Middle frontal gyrus (tissue), 1 donor: ENCODE data around the gene KRTAP10-1.

Experiments used
- DNase-seq: peaks from one replicate; pipeline ENCODE4 v3.0.0-alpha.2; 2015; ENCODE audit warnings: low spot score; ENCODE audit errors: extremely low spot score

The KRTAP10-1 gene

GRCh38 chr21:44516342-44516741 is 23.7 kb downstream of the KRTAP10-1 start:
- no peak for DNase-seq

GRCh38 chr21:44515359-44516165 is 24.4 kb downstream of the KRTAP10-1 start:
- no peak for DNase-seq

DNA sequence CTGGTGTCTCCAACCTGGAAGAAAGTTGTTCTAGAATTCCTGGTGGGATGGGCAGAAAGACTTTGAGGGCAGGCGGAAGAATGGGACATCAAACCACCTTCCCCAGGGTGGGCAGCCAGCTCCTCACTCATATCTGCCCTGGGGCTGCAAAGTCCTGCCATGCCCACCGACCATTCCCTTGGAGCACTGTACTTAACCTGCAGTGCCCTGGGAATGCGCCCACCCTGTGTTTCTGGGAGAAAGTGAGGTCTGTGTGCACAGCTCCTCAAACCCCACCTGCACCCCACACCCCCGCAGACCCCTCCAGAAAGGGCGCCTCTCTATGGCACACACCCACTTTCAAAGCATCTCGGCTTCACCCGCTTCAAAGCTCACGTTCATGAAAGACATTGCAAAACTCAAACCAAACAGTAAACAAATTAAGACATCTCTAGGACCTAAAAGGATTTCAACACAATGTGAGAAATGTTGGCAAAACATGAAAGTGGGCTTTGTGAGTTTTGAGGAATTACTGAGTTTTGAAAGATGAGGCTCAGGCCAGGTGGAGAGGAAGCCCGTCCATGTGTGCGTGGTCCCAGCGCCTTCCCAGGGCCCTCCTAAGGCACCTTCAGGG is 25.1 kb downstream of the KRTAP10-1 start:
- no peak for DNase-seq

GRCh38 chr21:44514218-44514520 is 25.8 kb downstream of the KRTAP10-1 start:
- DNase-seq: no peak

GRCh38 chr21:44513389-44514217 is 26.4 kb downstream of the KRTAP10-1 start:
- no peak for DNase-seq

DNA sequence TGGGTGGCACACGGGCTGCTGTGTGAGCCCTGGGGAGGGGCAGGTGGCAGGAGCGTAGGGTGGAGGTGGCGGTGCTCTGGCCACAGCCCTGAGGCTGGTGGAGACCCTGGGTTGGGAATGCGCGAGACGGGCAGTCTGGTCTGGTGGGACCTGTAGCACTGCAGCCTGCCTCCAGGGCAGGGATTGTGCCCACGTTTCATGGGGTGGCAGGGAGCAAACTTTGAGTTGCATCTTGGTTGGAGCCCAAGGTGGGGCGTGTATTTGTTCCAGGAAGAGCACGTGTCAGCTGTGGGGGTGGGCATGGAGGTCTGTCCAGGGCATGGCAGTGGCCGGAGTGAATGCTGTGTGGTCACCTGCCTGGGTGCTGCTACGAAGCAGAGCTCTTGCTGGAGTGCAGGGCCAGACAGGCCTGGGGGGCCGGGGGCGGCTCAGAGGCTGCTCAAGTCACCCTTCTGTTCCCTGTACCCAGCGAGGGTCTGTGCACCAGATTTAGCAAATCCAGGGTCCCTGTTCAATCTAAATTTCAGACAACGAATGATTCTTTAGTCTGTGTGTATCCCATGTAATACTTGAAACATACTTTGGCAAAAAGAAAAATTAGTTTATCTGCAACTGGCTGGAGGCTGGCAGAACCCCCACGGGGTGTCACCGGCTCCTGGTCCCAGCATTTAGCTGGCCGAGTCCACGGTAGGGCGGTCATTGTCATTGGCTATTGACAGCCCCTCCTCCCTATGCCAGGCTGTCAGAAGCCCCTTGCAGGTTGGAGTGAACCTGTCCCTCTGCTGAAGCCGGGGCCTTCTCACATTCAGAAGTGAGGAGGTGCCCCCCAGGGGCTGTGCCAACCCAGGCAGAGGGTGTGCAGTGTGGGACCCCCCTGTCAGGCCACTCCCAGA is 27.3 kb downstream of the KRTAP10-1 start:
- DNase-seq: no peak

DNA sequence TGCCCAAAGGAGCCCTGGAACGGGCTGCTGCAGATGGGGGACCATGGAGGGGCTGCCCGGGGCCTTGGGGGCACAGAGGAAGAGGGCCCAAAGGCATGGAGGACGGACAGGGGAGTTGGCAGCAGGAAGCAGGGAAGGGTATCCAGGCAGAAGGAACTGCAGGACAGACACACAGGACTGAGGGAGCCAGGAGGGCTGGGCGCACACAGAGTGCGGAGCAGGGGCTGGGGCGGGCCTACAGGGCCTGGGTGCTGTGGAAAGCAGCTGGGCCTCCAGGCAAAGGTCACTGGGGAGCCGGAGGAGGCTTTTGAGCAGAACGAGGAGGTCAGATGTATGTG is 28.1 kb downstream of the KRTAP10-1 start:
- no peak for DNase-seq

DNA sequence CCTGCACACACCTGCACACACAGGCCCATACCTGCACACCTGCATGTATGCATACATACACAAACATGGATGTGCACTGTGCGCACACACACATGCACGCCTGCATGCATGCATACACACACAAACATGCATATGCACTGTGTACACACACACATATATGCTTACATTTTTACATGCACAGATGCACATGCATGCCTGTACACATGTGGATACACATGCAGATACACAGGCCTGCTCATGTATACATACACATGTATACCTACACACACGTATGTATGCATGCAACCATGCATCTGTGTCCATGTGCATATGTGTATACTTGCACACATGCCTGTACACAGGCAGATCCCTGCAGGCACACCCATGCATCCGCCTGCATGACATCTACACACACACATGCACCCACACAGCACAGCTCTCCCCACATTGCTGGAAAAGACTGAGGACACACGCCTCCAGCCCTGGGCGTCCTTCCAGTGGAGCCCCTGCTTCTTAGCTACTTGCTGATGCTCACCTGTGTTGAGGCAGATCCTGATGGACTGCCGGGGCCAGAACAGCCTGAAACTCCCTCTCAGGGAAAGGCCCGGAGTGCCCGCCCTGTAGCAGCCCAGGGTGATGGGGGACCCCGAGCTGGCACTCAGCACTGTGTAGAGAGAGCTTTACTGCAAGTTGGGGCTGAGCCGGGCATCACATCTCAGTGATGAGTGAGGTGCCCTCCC is 28.6 kb downstream of the KRTAP10-1 start:
- no peak for DNase-seq

DNA sequence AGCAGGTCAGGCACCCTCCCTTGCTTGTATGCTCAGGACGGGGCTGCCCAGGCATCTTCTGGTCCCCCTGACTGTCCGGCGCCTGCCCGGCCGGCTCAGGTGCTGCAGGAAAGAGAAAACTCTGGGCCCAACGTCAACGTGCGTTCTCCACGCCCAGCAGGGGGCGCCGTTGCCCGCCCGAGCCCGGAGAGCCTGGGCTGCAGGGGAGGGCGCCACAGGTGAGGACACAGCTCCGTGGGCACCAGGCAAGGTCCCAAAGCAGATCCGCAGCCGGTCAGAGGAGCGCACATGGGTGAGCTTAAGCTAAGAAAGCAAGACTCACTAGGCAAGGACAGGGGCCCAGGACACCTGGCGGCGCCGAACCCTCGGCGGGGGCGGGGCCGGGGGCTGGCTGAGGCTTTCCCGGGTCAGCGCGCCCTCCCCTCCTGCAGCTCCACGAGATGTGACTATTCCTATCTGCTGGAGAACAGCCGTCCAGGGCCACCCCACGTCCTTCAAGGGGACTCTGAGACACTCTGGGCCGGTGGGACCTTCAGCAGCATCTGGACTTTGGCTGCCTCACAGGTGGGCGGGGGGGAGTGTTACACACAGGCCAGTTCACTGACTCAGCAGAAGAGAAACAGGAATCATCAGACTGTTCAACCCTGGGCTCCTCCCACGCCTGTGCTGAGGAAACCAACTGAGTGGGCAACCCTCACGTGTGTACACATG is 29.3 kb downstream of the KRTAP10-1 start:
- no peak for DNase-seq

DNA sequence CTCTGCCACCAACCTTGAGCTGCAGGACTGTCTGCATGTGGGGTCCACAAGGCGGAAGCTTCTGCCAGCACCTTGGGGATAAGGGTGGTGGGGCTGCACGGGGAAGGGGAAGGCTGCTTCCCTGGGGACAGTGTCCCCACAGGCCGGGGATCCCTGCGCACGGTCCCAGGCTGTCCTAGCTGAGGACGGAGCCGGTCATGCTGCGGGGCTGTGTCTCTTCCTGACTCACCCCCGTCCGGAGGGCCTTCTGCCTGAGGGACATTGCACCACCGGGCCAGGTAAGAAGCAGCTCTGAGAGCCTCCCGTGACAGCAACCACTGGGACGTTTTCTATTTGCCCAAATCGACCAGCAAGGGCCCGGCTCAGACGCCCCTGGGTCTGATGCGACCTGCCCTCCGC is 29.9 kb downstream of the KRTAP10-1 start:
- no peak for DNase-seq

GRCh38 chr21:44509539-44509938 is 30.5 kb downstream of the KRTAP10-1 start:
- no peak for DNase-seq

DNA sequence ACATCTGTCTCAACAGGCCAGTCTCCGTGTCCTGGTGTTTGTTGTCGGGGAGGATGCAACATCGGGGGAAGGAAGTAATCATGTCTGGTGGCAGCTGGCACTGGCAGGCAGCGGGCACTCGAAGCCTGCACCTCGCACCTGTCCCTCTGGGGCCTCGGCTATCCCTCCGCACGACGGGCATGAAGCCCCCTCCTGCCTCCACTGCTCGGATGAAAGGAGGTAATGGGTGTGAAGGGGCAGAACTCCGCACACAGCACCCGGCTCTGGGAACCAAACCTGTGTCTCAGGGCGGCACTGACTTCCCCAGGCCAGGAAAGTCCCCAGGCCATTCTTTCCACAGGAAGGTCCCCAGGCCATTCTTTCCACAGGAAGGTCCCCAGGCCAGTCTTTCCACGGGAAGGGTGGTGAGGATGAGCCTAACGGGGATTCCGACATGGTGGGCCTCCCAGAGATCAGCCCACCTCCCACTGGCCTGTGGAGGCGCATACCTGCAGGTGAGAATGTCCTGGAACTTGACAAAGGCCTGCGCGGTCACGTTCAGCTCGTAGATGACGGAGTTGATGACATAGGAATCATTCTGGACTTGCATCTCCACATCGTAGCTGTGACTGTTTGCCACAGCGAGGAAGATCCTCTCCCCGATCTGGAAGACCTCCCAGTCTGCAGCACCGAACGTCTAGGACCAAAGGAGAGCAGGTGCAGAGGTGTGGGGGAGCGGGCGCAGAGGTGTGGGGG is 31.1 kb downstream of the KRTAP10-1 start:
- no peak for DNase-seq

DNA sequence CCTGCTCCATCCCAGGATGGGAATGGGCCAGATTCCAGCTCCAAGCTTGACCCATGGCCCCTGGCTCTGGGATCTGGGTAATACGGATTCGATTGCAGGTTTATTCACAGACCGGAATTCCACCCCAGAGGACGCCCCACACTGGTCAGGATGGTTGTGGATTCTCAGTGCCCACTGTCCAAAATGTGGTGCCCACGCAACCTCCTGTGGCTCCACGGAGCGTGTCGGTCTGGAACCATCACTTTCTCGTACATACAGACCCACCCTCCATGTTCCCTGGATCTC is 31.6 kb downstream of the KRTAP10-1 start:
- DNase-seq: no peak

DNA sequence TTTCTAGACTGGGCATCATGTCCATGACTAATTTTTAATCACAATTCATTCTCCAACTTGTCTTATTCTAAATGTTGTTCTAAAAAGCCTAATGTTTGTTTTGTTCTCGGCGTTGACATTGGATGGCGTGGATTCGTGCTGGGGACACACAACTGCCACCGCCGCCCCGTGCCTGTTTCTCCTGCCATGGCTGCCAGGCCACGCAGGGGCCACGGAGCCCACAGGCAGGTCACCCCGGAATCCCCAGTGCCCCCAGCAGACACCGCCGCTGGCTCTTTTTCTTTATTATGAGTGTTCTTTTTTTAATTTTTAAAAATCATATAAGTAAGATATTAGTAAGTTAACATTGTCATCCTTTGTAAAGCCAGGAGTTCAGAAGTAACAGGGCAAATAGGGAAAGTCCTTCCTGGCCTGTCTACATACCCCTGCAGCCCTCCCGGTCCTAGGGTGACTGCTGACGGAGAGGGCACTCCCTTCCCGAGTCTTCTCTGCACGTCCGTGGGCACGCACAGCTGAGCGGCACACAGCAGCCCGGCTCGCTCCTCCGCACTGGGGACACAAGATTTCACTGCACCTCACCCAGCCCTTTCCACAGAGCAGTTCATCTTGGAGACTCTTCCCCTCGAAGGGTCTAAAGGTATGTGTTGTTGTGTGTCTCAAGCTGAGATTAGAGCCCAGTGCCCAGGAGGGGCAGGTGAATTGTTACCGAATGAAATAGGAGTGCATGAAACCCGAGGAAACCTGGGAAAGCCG is 32.1 kb downstream of the KRTAP10-1 start:
- no peak for DNase-seq

GRCh38 chr21:44506279-44507255 is 33.4 kb downstream of the KRTAP10-1 start:
- DNase-seq: no peak

- DNase-seq: no peak
These were observed 34.2 kb downstream of the KRTAP10-1 start for GRCh38 chr21:44505673-44506278.

DNA sequence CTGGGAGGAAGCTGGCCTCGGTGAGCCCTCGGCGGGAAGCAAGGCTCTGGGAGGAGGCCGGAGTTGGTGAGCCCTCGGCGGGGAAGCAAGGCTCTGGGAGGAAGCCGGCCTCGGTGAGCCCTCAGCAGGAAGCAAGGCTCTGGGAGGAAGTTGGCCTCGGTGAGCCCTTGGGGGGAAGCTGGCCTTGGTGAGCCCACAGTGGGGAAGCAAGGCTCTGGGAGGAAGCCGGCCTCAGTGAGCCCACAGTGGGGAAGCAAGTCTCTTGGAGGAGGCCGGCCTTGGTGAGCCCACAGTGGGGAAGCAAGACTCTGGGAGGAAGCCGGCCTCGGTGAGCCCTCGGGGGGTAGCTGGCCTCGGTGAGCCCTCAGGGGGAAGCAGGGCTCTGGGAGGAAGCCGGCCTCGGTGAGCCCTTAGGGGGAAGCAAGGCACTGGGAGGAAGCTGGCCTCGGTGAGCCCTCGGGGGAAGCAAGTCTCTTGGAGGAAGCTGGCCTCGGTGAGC is 36.0 kb downstream of the KRTAP10-1 start:
- no peak for DNase-seq
